PFSK-1 (cell line): ENCODE measurements around the gene PTPN9.

Experiments used
- POLR2AphosphoS5 ChIP-seq: IDR thresholded peaks from 2 replicates; pipeline ENCODE4 v1.6.1; 2012; ENCODE audit warnings: low read depth, mild to moderate bottlenecking, control low read depth, low read length, moderate library complexity
- SIN3A ChIP-seq: IDR thresholded peaks from 2 replicates; pipeline ENCODE4 v1.6.1; 2012; ENCODE audit warnings: mild to moderate bottlenecking, low read length, moderate library complexity, borderline replicate concordance; ENCODE audit not compliant: insufficient read depth
- TAF1 ChIP-seq: IDR thresholded peaks from 2 replicates; pipeline ENCODE4 v1.6.1; 2012; ENCODE audit warnings: low read length, control low read depth, borderline replicate concordance; ENCODE audit not compliant: insufficient read depth
- TF ChIP-seq, protein P1 (sequence below), 2 experiments: IDR thresholded peaks; 2 replicates each; pipeline versions ENCODE4 v1.6.1 to v1.8.0; 2011 to 2012; ENCODE audit warnings: low read depth in 2 of 2, low read length in 2 of 2, control low read depth in 1 of 2, inconsistent platforms in 1 of 2, mild to moderate bottlenecking in 1 of 2, moderate library complexity in 1 of 2; ENCODE audit not compliant: insufficient read depth in 1 of 2

DNA sequence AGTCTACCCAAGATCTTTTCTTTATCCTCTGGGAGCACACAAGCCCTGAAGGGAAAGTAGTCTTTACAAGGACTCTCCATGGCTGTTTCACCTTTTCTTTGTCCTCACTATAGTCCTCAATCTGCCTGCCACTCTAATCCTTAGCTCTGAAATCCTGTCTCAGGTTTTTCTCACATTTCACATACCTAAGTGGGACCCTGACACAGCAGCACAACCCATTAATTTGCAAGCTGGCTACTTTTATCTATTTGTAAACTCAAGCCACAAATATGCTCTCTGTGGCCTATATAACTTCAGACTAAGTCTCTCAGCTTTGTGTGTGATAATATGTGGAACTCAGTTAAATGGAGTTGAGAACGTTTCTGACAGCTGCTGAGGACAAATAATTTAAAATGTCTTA is 147.4 kb downstream of the PTPN9 start:
- TF ChIP-seq TAF1 (no peak), SIN3A (no peak), POLR2AphosphoS5 (no peak)
- TF ChIP-seq, protein P1, sequence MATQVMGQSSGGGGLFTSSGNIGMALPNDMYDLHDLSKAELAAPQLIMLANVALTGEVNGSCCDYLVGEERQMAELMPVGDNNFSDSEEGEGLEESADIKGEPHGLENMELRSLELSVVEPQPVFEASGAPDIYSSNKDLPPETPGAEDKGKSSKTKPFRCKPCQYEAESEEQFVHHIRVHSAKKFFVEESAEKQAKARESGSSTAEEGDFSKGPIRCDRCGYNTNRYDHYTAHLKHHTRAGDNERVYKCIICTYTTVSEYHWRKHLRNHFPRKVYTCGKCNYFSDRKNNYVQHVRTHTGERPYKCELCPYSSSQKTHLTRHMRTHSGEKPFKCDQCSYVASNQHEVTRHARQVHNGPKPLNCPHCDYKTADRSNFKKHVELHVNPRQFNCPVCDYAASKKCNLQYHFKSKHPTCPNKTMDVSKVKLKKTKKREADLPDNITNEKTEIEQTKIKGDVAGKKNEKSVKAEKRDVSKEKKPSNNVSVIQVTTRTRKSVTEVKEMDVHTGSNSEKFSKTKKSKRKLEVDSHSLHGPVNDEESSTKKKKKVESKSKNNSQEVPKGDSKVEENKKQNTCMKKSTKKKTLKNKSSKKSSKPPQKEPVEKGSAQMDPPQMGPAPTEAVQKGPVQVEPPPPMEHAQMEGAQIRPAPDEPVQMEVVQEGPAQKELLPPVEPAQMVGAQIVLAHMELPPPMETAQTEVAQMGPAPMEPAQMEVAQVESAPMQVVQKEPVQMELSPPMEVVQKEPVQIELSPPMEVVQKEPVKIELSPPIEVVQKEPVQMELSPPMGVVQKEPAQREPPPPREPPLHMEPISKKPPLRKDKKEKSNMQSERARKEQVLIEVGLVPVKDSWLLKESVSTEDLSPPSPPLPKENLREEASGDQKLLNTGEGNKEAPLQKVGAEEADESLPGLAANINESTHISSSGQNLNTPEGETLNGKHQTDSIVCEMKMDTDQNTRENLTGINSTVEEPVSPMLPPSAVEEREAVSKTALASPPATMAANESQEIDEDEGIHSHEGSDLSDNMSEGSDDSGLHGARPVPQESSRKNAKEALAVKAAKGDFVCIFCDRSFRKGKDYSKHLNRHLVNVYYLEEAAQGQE (IDR thresholded peaks at IDR 0.05; ENCODE audit: insufficient read depth in 1 of 2, low read depth in 2 of 2, low read length in 2 of 2), result no peak
